22Rv1 (cell line): ENCODE data around the gene MEIKIN.

Experiments
- H3K27ac ChIP-seq: fragments of 450-650 bp; 2 replicates; pipeline ENCODE4 v1.5.1; 2017
- ZFX ChIP-seq: fragments of 450-650 bp; IDR thresholded peaks from 2 replicates; pipeline ENCODE4 v1.6.1; 2017; ENCODE audit warnings: antibody characterized with exemption, borderline replicate concordance
- TF ChIP-seq, protein P1 (sequence below): fragments of 450-650 bp; IDR thresholded peaks from 2 replicates; pipeline ENCODE4 v1.5.1; 2017; ENCODE audit warnings: mild to moderate bottlenecking

The MEIKIN gene

DNA sequence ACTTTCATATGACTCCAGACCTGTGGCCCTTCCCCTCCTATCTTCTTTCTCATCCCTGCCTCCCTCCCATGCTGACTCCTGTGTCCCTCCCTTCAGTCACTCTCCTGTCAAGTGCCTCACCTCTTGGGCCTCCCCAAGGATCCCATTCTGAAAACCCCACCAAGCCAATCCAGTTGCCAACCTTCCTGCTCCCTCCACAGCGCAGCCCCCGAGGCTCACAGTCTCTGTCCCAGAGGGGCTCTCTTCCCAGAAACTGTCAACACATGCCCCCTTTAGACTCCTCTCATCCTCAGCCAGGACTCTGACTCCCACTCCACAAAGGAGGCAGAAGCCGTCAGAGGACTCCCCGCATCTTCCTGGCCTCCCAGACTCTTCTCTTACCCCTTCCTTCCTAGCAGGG lies 35.2 kb upstream of the MEIKIN start:
- TF ChIP-seq, protein P1, sequence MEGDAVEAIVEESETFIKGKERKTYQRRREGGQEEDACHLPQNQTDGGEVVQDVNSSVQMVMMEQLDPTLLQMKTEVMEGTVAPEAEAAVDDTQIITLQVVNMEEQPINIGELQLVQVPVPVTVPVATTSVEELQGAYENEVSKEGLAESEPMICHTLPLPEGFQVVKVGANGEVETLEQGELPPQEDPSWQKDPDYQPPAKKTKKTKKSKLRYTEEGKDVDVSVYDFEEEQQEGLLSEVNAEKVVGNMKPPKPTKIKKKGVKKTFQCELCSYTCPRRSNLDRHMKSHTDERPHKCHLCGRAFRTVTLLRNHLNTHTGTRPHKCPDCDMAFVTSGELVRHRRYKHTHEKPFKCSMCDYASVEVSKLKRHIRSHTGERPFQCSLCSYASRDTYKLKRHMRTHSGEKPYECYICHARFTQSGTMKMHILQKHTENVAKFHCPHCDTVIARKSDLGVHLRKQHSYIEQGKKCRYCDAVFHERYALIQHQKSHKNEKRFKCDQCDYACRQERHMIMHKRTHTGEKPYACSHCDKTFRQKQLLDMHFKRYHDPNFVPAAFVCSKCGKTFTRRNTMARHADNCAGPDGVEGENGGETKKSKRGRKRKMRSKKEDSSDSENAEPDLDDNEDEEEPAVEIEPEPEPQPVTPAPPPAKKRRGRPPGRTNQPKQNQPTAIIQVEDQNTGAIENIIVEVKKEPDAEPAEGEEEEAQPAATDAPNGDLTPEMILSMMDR: no peak
- no peak for TF ChIP-seq ZFX
- H3K27ac ChIP-seq: no peak overlapping the region

DNA sequence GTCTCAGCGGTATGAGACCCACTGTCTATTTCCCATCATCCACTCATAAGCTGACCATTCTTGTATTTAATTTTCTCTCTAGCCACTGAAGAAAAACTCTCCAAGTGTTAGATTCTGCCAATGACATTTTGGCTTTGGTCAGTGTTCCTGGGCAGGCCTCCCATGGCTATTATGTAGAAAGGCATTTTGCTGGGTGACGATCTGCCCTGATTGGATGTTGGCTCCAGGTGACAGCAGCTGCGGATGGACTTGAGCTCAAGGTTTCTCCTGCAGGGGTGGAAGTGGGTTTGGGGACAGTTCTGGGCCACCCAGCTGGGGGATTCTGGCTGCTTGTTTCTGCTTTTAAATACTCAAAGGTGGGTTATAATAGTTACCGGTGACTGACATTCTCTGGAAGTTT lies 34.4 kb upstream of the MEIKIN start:
- TF ChIP-seq, protein P1: no peak
- TF ChIP-seq ZFX: no peak

DNA sequence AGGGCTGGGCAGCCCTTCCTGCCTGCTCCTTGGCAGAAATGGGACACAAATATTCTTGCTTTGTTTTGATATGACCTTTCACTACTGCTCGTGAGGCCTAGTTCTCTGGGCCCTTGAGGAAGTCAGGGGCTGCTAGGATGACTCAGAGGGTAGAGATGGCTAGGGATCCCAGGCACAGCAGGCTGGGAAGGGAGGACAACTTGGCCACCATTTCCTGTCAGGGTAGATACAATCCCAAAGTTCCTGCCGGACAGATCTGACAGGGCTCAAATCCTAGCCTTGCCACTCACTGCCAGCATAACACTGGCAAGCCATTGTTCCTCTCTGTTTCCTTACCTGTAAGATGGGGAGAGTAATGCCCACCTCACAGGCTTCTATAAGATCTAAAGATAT lies 31.7 kb upstream of the MEIKIN start:
- TF ChIP-seq ZFX: no peak
- TF ChIP-seq, protein P1: no peak
- H3K27ac ChIP-seq: no peak overlapping the region

More for the DNA sequence above, 34.4 kb upstream of the MEIKIN start:
- no peak overlapping the region for H3K27ac ChIP-seq

DNA sequence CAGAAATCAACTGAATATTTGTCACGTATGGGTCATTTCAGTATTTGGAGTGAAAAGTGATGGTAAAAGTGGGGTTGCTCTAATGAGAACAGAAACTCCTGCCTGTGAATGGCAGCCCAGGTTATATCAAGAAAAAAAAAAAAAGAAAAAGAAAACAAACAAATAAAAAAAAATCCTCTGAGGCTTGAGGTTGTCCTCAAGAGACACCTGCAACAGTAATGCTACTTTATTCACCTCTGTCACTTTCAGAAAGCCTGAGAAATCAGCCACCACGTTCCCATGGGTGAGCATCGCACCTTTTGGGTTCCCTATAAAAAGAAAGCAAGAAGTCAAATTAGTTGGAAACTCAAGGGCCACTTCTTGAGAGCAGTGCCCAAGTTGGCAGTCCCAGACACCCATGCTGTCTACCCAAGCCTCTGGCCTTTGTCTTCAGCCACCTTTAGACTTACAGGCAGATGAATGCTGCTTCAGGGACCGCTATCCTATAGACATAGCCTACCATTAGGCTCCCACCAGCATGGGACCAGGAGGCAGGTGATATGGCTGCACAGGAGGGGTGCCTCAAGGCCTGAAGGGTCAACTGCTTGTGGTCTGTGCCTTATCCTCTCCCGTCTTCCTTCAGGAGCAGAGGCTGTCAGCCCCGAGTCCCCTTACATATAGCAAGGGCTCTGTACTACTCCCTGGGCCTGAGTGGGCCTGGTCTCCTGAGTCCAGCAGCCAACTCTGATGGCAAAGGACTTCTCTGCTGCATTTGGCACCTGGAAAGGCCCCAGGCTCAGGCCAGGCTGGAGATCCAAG lies 31.1 kb upstream of the MEIKIN start:
- no peak overlapping the region for H3K27ac ChIP-seq
- TF ChIP-seq, protein P1: no peak
- TF ChIP-seq ZFX: no peak

DNA sequence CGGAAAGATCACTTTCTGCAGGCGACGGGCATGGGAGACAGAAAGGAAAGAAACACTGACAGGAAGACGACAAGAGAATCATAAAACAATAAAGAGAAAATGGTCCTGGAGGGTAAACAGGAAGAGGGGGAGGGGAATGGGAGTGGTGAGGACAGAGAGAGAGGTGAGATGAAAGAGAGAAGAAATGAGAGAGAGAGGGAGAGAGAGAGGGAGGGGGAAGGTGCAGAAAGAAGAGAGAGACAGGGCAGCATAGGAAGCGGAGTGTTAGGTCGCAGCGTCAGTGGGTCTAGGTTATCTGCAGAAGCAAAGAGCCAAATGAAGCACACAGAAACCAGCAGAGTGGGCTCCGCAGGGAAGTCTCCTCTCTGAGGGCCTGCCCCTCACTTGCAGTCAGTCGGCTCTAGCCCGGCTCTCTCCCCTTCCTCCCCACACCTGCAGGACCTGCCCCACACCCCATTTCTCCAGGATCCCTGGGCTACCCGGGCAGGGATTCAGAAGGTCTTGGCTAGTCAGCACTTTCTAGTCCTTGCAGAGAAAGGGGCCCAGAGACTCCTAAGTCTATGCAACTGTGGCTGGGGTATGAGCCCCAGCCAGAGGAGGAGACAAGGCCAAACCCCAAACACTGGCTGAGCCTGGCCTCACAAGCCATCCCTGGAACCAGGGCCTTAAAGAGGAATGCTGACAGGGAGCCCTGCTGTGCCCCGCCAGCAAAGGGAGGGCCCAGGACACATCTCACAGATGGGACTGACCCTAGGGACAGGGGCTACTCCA lies 29.7 kb upstream of the MEIKIN start:
- TF ChIP-seq, protein P1: no peak
- TF ChIP-seq ZFX: no peak
- no peak overlapping the region for H3K27ac ChIP-seq

DNA sequence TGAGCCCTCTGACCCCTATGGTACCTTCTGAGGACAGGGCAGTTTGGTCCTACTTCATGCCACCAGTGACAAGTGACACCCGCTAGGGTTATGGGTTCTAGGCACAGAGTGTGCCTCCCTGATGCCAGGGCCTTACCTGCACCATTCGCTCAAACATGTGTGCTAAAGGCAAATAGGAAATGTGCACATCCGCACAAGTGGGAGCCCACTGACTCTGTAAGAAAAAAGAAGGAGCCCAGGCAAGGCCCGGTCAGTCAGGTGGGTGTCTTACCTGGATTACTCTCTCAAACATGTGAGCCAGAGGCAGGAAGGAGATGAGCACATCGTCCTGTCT lies 29.1 kb upstream of the MEIKIN start:
- no peak overlapping the region for H3K27ac ChIP-seq

More for the DNA sequence above, 29.1 kb upstream of the MEIKIN start:
- TF ChIP-seq ZFX: no peak
- TF ChIP-seq, protein P1: no peak
